Activated CD4-positive, CD25-positive, alpha-beta regulatory T cell (primary cell): ENCODE measurements around the gene KIRREL3.

Source experiments
- DNase-seq, 4 experiments: peaks; one replicate each; lab custom pipeline; 2025; lab: John Stamatoyannopoulos, UW

The KIRREL3 gene

DNA sequence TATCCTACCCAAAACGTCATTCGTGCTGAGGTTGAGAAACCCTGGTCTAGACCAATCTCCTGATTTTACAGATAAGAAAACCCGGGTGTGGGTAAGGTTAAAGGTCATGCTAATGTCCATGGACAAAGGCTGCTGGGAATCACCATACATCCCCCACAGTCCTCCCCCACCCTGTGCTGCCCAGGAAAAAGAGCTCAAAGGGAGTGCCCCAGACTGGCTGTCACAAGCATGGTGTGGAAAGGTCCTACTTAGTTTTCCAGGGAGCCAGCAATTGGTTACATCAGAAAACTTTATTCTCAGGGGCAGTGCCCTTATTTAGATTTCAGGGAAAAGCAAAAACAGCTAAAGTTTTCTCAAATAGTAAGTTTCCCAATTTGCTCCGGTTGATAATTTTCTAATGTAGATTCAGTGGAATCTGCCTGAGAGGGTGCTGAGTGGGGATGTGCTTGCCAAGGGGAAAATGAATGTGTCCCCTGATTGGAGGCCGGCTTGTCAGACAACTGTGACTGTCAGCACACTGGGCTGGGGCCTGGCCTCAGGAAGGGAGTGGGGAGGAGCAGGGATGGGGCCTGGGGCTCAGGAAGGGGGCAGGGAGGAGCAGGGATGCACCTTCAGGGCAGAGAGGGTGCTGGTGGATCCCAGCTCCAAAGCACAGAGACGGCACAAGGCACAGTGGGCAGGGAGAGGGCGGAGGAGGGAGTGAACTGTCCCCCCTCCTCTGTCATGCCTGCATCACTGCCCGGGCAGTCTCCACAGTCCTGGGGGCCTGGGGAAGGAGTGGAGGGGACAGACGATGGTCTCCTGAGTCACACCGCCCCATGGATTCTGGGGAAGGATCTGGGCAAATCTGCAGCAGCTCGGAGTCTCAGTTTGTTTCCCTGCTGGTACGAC, 263.6 kb downstream of the KIRREL3 start:
- DNase-seq: no peak

DNA sequence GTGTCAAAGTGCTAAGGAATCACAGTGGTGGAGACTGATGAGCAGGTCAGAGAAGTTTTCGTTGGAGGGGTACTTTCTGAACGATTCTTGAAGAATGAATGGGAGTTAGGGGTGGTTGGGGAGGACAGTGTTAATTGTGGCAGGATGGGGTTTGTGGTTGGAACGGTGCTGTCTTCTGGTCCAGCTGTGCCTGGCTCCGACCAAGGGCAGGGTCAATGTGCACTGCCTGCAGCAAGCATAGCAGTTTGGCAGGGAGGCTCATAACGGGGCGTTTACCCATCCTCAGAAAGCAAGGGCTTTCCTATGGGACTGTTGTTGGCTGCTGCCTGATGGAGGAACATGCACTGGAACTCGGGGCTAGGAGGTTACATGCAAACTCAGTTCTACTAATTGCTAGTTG, 265.8 kb downstream of the KIRREL3 start:
- no peak for DNase-seq

DNA sequence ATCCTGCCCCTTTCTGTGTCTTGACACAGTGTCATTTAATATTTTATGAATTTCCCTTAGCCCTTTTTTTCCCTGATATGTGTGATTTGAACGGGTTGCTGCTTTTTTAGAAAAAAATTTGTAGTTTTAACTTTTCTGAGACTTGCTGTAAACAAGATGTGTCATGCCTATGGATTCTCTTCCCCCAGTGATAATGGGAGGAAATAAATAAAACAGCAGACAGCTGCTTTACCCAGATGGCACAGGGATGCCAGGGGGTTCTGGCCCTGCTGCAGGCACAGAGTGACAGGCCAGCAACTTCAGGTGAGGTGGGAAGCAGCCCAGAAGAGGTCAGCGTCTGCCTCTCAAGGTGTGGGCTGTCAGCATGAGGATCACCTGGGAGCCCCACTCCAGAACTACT, 266.9 kb downstream of the KIRREL3 start:
- no peak for DNase-seq

GRCh38 chr11:126732981-126733380, 267.6 kb downstream of the KIRREL3 start:
- no peak for DNase-seq

GRCh38 chr11:126731576-126732142, 268.9 kb downstream of the KIRREL3 start:
- no peak for DNase-seq

GRCh38 chr11:126727381-126727780, 273.2 kb downstream of the KIRREL3 start:
- DNase-seq: no peak

- DNase-seq: no peak
These were observed 275.0 kb downstream of the KIRREL3 start for GRCh38 chr11:126725521-126725920.

DNA sequence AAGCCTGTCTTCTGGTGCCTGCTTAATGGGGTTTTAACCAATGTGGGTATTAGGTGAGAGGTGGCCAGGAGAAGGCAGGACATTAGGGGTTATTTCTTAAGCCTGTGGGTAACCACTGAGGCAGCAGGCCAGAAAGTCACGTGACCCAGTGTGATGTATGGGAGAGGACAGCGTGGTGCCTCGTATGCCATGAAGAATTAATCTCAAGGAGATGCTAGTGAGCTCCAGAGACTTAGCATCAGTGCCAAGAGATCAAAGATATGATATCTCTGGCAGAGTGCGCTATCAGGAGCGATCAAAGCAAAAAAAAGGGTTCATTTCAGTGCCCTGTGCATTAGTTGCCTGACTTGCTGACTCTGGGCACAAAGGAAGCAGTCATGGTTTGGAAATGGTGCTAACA, 275.5 kb downstream of the KIRREL3 start:
- DNase-seq: no peak

GRCh38 chr11:126723665-126724045, 276.9 kb downstream of the KIRREL3 start:
- no peak for DNase-seq

- no peak for DNase-seq
These were observed 277.5 kb downstream of the KIRREL3 start for GRCh38 chr11:126722956-126723664.

DNA sequence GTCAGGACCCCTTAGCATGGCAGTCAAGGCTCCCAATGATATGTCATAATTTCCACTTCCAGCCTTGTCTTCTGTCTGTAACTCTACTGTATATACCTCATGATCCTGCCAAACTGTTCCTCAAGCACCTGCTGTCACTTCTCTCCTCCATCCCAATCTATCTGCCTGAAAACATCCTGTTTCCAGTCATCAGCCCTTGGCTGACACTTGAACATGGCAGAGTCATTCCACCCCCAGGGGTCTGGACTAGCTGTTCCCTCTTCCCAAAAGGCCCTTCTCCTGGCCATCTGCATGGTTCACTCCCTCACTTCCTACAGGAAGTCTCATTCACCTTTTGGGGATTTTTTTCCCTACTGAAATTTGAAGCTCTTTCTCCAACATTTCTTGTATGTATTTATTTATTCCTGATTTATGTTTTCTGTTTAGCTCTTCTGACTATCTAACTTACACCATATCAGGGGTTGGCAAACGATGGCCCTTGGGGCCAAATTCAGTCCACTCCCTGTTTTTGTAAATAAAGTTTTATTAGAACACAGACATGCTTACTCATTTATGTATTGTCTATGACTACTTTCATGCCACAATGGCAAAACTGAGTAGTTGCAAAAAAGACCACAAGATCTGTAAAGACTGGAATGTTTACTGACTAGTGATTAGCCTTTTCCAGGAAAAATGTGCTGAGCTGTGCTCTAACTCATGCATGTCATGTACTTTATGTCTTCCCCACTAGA, 278.4 kb downstream of the KIRREL3 start:
- no peak for DNase-seq

DNA sequence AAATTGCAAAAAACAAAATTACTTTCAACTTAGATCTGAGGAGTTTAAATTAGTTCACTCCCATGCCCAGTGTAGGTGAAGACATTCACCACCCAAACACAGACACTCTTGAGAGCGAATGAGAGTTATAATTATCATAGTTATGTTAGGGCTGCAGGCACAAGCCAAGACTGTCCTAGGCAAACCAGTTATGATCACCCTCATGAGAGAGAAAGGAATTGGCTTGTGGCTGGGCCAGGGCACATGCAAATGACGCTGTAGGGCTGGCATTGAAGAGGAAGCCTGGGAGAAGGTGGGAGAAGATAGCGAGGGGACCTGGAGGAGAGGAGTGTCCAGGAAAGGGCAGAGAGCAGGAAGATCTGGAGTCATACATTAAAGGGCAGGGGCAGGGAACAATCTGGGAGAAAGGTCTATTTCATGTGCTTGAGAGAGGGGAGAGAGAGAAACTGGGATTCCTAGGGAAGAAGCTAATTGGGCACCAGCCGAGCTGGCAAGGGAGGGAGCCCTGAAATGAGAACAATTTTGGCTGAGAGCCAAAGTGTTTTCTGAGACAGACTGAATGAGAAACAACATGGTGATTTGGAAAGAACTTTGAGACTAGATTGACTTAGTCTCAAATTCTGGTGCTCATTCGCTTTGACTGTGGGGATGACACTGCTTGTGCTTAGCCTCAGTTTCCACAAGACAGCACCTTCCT, 279.9 kb downstream of the KIRREL3 start:
- no peak for DNase-seq

- no peak for DNase-seq
These were observed 280.8 kb downstream of the KIRREL3 start for GRCh38 chr11:126719740-126720139.

DNA sequence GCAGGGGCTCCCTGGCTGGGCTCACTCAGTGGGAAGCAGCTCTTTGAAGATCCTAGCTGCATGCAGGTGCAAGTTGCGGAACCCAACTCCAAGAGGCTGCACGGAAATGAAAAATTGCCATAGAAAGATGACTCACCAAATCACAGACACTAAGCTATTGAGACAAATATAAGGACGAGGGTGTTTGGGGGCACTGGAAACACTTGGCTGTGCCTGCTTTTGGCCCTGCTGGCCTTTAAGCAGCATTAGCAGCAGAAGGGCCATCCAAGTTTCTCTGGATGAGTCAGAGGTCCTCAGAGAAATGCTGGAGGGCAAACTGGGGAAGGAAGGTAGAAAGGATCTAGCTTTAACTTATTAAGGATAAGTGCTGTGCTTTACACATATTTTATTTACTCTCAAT, 282.3 kb downstream of the KIRREL3 start:
- no peak for DNase-seq

DNA sequence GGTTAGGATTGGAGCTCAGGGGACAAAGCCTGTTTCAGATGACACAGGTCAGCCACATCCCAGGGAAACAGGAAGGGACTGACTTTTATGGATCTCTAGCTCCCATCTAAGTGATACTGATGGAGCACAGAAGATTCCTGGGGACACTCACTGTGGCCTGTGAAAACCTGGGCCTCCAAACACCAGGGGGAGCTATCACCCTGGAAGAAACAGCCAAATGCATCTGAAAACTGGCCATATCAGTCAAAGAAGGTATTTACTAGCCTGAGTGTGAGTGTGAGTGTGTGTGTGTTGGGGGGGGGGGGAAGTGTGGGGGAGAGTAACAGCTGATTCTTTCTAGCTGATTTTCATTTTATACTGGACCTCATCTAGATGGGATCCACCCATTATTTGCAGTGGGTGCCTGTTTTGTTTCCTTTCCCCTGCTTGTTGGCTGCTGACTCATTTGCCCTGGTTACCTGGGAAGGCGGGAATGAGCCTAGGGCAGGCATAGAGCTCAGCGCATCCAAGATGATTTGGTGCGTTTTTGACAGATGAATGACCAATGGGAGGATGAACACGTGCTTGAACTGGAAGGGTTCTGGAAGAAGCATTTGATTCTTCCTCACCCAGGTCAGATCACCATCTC, 284.0 kb downstream of the KIRREL3 start:
- no peak for DNase-seq

DNA sequence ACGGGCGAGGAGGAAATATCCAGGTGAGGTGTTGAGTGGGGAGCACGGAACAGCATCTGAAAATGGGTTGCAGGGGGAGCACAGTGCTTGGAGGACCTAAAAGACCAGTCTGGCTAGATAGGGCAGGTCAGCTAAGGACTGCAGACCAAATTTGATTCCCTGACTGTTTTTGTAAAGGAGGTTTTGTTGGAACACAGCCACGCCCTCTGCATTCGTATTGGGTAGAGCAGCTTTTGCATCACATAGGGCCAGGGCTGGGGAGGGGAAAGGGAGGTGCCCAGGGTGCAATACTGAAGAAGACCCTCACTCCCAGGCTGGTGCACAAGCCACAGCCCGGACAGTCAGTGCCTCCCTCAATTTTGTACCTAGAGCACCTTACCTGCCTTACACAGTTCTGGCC, 286.8 kb downstream of the KIRREL3 start:
- no peak for DNase-seq

DNA sequence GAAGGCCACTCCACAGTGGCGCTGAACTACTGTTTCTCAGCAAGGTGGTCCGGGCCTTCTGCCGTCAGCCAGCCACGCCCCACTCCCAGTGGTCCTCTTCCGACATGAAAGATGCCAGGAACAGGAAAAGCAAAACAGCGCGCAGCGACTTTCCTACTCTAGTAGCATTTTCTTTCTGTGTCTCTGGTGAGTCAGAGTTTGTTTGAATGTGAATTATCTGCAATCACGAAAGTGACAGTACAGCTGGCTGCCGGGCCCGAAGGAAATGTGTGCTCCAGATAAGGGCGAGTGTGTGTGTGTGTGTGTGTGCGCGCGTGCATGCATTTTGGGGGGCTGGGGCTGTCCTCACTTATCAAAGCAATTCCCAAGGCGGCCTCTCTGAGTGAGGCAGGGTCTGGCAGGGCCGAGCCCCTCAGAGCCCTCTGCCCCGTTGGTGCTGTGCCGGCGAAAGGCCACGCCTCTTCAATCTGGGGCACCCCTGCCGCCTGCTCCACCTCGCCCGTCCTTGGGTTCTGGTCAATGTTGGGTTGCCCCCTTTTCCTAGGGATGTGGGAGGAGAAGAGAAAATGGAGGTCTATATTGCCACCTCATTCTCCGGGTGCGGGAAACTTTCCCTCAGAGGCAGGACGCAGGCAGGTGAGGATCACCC, 288.5 kb downstream of the KIRREL3 start:
- DNase-seq: no peak

DNA sequence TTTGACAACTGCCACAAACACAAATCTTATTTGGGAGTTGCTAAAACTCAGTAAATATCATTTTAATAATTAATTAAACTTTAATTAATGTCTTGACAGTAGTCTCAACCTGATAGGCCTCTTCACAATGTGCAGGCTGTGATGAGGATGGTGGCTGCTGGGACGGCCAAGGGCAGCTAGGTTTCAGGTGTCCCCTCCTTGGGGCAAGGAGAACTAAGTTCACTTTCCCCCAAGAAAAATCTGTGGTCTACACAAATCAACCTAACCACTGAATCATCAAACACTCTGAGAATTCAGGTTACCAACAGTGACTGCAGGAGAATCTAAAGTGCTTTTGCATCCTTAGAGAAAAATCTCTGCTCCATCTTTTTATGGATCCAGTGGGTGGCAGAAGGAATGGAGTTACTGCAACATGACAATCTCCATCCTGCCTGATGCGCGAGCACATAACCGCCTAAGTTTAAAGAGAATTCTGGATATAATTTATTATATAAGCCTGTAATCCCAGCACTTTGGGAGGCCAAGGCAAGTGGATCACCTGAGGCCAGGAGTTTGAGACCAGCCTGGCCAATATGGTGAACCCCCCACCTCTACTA, 289.7 kb downstream of the KIRREL3 start:
- DNase-seq: no peak

DNA sequence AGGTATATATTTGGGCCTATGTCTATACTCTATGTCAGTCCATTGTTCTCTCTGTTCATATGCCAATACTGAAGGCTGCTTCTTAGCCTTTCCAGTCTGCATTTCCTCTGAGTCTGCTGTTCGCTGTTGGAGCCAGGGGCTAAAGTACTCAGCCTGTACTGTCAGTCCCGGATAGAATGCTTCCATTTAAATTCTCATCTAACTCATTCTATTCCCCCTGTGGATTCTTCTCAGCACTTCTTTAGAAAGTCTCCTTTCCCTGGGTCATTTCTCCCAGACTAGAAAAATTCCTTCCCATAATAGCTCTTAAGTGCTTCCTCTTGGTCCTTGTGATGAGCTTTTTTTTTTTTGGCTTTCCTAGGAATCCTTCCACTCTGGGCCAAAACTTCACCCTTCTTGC, 293.1 kb downstream of the KIRREL3 start:
- DNase-seq: no peak

DNA sequence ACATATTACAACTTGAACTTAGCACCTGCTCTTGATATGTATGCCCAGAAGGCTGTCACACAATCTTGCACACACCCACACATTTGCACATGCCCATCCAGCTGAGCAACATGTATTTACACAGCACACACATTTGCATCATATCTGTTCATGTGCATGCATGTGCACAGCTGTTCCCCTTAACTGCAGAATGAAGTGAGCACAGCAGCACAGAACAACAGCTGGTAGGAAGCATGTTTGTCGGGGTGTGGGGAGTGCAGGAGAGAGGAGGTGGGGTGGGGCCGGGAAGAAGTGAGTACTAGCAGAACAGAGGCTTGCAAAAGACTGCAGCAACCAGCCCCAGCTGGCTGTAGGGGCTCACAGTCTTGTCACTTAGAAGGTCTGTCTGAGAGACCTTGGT, 296.5 kb downstream of the KIRREL3 start:
- no peak for DNase-seq
